Lower lobe of right lung (tissue), 2 donors: ENCODE data around the gene RPL10. TPM values are rescaled to one million over a fixed set of nuclear protein-coding genes. Genes with fewer than 3 reads are reported as not detected.

Source experiments
- ATAC-seq, 2 donors: fragments of 200-7000 bp; cut with Tn5 transposase; one replicate each; pipeline ENCODE4 v1.9.1; 2020 to 2022; ENCODE audit warnings: mild to moderate bottlenecking in 2 of 2, moderate library complexity in 2 of 2
- DNase-seq: peaks from one replicate; pipeline ENCODE4 v3.0.0-alpha.2; 2020
- H3K27ac ChIP-seq: fragments of 200-600 bp; one replicate; pipeline ENCODE4 v1.8.0; 2022
- H3K27me3 ChIP-seq: fragments of 200-600 bp; one replicate; pipeline ENCODE4 v1.8.0; 2022; ENCODE audit warnings: low read depth
- H3K36me3 ChIP-seq: fragments of 200-600 bp; one replicate; pipeline ENCODE4 v1.8.0; 2022; ENCODE audit warnings: mild to moderate bottlenecking
- H3K4me1 ChIP-seq: fragments of 200-600 bp; one replicate; pipeline ENCODE4 v1.8.0; 2022
- H3K4me3 ChIP-seq: fragments of 200-600 bp; one replicate; pipeline ENCODE4 v1.8.0; 2022; ENCODE audit warnings: mild to moderate bottlenecking
- H3K9me3 ChIP-seq: fragments of 200-600 bp; one replicate; pipeline ENCODE4 v1.8.0; 2022
- intact Hi-C: fragments of 100-400 bp; cut with DNase I; formaldehyde crosslinking; loops from one replicate; pipeline ENCODE4 v1.11.0; 2022
- total RNA-seq: library from RNA; stranded (reverse); fragmentation: NEBNext Ultra II Directional; extraction: Animal tissue kit (Norgen Biotek cat#: 25700); gene quantifications from one replicate; pipeline ENCODE4 v1.2.1, GENCODE V29; 2021
- TF ChIP-seq, protein P1 (sequence below): fragments of 200-600 bp; IDR thresholded peaks from one replicate; pipeline ENCODE4 v1.8.0; 2022; ENCODE audit warnings: antibody characterized with exemption, mild to moderate bottlenecking
- donor health status: DM: no; HTN: yes; CAD: no; lungs with severe emphysema.

The RPL10 gene
- total RNA-seq, 1 donor from 2014 or later = 2,678 TPM

DNA sequence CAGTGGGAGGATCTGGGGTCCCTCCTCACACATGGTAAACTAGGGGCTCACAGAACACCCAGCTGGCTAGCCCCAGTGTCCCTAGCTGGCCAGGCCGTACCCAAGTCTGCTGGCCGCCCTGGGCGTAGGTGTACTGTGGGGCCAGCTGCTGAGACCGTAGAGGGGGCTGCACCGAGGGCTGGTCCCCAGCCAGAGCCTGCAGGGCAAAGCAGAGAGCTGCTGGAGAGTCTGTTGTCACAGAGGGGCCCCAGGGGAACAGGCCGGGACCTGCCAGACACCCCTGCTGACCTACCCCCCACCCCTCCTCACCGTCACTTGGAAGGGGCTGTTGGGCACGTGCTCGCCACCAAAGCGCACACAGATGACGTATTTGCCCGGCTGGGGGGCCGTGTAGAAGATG is 43.7 kb upstream of the RPL10 start:
- peaks cover 33% of the 10 kb centered on the region for H3K4me1 ChIP-seq

DNA sequence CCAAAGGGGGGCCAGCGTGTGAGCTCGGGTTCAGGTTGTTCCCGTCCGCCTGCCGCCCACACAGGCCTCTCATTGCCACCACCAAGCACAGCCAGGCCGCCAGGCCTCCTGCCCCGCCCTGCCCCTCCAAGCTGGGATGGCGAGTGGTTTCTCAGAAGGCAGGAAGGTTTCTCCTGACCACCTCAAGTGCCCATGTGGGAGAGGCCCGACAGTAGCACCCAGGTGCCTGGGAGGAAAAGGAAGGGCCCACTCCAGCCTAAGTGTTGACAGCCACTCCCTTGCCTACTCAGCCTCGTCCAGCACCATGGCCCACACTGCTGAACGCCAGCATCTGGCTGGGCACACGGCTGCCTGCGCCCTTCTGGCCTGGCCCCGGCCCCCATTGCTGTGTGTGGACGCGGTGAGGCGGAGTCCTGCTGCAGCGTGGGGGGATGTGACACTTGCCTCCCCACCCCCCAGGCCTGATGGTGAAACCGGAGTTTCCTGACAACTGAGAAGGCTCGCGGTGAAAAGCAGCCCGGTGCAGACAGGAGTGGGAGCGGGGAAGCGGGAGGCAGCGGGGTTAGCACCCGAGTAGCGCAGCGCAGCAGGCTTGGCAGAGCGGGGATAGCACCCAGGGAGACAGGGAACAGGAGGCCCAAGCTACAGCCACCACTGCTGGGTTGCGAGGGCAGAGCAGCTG is 42.9 kb upstream of the RPL10 start:
- DNase-seq = peak; percentile 85
- ATAC-seq = peak; percentile 84 to 87

More for the DNA sequence above, 43.7 kb upstream of the RPL10 start:
- H3K36me3 ChIP-seq = peaks cover 100% of the 10 kb centered on the region
- H3K27ac ChIP-seq = peak overlapping the region; percentile 56
- DNase-seq (no peak), ATAC-seq (no peak)
- TF ChIP-seq, protein P1, sequence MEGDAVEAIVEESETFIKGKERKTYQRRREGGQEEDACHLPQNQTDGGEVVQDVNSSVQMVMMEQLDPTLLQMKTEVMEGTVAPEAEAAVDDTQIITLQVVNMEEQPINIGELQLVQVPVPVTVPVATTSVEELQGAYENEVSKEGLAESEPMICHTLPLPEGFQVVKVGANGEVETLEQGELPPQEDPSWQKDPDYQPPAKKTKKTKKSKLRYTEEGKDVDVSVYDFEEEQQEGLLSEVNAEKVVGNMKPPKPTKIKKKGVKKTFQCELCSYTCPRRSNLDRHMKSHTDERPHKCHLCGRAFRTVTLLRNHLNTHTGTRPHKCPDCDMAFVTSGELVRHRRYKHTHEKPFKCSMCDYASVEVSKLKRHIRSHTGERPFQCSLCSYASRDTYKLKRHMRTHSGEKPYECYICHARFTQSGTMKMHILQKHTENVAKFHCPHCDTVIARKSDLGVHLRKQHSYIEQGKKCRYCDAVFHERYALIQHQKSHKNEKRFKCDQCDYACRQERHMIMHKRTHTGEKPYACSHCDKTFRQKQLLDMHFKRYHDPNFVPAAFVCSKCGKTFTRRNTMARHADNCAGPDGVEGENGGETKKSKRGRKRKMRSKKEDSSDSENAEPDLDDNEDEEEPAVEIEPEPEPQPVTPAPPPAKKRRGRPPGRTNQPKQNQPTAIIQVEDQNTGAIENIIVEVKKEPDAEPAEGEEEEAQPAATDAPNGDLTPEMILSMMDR = no peak
- no peak overlapping the region for H3K4me3 ChIP-seq
- H3K27me3 ChIP-seq = no peaks in the 10 kb centered on the region
- no peaks in the 10 kb centered on the region for H3K9me3 ChIP-seq
- intact Hi-C loops = no loop called here

DNA sequence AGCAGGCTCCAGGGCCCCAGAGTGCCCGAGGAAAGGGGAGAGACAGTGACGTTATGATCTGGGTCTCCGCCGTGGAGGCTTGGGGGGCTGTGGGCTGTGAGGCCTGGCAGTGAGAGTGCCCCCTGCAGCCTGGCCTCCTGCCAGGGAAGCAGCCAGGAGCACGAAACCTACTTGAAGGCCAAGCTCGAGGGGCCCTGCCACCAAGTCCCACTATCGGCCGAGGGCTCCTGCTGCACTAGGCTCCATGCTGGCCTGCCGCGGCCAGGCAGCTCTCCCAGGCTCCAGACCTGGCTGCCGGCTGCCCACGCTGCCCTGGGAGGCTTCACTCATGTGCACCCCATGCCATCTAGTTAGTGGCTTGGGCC is 42.4 kb upstream of the RPL10 start:
- no peaks in the 10 kb centered on the region for H3K27me3 ChIP-seq
- H3K4me1 ChIP-seq = peaks cover 30% of the 10 kb centered on the region
- ATAC-seq (no peak), DNase-seq (no peak)
- H3K27ac ChIP-seq = peak overlapping the region; percentile 56
- TF ChIP-seq, protein P1 = no peak
- intact Hi-C loops = no loop called here
- H3K9me3 ChIP-seq = no peaks in the 10 kb centered on the region
- no peak overlapping the region for H3K4me3 ChIP-seq
- peaks cover 100% of the 10 kb centered on the region for H3K36me3 ChIP-seq

More for the DNA sequence above, 42.9 kb upstream of the RPL10 start:
- peak overlapping the region; percentile 56 for H3K27ac ChIP-seq
- H3K27me3 ChIP-seq = no peaks in the 10 kb centered on the region
- intact Hi-C loops = no loop called here
- peaks cover 100% of the 10 kb centered on the region for H3K36me3 ChIP-seq
- TF ChIP-seq, protein P1 = no peak
- H3K9me3 ChIP-seq = no peaks in the 10 kb centered on the region
- no peak overlapping the region for H3K4me3 ChIP-seq
- peaks cover 33% of the 10 kb centered on the region for H3K4me1 ChIP-seq

DNA sequence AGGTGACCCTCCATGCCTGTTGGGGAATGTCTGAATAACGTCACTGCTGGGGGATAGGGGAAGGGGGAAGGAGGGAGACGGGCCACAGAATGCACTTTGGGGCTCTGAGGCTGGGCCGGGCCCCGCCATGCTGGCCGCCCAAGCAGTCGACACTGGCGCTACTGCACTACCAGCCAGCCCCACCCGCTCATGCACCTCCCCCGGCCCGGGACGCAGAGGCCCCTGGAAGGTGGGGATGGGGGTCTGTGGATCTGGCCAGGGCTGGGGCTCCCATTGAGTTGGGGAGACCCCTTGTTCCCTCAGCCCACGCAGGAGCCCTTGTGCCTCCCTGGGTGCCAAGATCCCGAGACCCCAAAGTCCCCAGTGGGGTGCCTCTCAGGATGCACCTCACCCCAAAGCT is 41.6 kb upstream of the RPL10 start:
- Histone ChIP-seq H3K27me3 (no peaks in the 10 kb centered on the region), H3K4me3 (no peak overlapping the region), H3K4me1 (peaks cover 21% of the 10 kb centered on the region), H3K27ac (no peak overlapping the region), H3K36me3 (peaks cover 98% of the 10 kb centered on the region), H3K9me3 (no peaks in the 10 kb centered on the region)
- intact Hi-C loops = no loop called here
- TF ChIP-seq, protein P1 = no peak
- DNase-seq (no peak), ATAC-seq (no peak)

DNA sequence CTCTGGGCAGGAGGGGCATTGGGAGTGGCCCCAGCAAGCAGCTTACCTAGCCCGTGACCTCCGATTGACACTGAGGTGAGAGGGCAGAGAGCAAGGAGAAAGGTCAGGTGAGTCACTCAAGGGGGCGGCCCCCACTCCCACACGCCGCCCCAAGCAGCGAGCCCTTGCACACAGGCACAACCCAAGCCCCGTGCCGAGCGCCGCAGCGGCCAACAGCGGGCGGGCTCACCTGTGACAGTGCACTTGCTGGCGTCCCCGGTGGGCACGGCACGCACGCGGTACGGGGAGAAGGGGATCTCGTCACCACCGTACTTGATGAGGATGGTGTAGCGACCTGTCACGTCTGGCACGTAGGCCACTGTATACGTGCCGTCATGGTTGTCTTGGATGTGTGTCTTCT is 41.0 kb upstream of the RPL10 start:
- DNase-seq (no peak), ATAC-seq (no peak)
- H3K27me3 ChIP-seq = no peaks in the 10 kb centered on the region
- intact Hi-C loops = no loop called here
- peaks cover 15% of the 10 kb centered on the region for H3K4me1 ChIP-seq
- no peaks in the 10 kb centered on the region for H3K9me3 ChIP-seq
- TF ChIP-seq, protein P1 = no peak
- peaks cover 98% of the 10 kb centered on the region for H3K36me3 ChIP-seq
- H3K27ac ChIP-seq = no peak overlapping the region
- H3K4me3 ChIP-seq = no peak overlapping the region
